ENCODE measurements around the gene PELO.
"Not testable (repeated sequence)": the region's sequence is repeated elsewhere in the genome, so short reads cannot be mapped to it uniquely, and the experiment has no call there.

Gene PELO, protein sequence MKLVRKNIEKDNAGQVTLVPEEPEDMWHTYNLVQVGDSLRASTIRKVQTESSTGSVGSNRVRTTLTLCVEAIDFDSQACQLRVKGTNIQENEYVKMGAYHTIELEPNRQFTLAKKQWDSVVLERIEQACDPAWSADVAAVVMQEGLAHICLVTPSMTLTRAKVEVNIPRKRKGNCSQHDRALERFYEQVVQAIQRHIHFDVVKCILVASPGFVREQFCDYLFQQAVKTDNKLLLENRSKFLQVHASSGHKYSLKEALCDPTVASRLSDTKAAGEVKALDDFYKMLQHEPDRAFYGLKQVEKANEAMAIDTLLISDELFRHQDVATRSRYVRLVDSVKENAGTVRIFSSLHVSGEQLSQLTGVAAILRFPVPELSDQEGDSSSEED

DNA sequence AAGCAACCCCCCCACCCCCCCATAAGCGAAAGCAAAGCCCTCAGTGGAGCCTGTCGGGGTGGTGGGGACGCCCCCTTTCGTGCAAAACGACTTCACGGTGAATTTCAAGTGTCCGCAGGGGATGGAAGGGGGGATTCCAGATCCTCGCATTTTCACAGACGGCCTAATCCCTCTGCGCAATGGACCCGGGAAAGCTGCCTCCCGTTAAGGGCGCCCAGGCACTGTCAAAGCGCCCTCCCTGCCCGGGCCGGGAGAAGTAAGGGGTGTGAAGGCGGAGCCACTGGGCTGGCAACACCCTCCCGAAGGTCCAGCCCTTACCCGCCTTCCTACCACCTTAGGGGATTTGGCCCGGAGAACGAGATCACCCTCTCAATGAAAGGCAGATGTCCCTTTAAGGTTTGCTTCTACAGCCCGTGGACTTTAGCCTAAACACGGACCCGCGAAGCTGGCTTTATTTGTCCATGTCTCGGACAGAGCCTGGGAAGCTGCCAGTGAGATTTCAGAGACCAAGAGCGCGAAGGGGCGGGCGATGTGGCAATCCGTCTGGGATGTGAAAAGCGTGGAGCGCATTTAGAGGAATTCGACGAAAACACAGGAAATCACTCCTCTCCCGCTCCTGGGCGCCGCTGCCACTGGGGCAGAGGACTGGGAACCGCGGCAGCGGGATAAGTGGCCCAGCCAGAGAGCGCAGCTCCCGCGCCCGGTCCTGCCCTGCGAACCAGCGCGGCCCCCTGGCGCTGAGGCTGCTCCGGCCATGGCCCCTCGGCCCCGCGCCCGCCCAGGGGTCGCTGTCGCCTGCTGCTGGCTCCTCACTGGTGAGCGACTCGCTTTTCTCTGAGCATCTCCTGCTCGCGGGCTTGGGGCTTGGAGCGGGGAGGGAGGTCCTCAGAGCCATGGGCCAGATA, at the start of gene PELO, which contains the start of gene ITGA1:
PELO (plus strand) TSS at position 317 of the 905 bp plus-strand sequence. CDS start 12,479 bp downstream, outside the sequence.
ITGA1 (plus strand) TSS at position 317 of the 905 bp plus-strand sequence; CDS start at position 755, 438 bp downstream.
- DNase-seq: peak; percentile 32

DNA sequence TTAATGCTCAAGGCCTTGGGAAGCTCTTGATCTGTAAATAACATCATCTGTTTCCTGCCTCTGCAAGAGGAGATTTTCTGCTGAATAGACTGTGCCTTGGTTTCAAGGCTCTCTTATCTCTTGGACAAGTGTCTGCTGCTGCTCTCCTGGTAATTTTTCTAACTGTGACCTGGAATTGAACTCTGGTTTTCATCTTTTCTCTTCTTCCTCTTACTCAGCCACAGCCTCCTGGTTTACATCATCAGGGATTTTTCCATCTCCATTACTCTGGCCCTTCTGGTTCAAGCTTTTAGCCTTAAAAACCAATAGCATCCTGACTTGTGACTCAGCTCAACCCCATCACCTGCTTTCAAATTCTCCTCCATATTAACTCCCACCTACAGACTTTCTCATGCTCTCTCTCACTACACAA, 49.6 kb upstream of the PELO start:
- no peak for DNase-seq

DNA sequence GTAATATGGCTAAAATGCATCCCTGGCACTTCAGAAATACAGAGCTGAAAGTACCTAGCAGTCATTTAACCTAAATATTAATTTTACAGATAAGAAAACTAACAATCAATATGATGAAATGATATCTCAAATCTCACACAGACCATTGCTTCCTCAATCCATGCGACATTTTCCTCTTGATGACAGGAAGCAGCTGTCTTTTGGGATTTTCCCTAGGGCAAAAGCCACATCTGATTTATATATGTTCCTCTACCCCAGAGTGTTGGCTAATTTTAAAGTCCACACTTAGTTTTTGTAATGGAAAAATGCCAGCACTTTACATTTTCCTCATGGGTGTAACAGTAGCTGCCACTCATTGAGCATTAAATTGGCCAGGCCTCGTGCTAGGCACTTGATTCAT, 47.7 kb upstream of the PELO start:
- no peak for DNase-seq

DNA sequence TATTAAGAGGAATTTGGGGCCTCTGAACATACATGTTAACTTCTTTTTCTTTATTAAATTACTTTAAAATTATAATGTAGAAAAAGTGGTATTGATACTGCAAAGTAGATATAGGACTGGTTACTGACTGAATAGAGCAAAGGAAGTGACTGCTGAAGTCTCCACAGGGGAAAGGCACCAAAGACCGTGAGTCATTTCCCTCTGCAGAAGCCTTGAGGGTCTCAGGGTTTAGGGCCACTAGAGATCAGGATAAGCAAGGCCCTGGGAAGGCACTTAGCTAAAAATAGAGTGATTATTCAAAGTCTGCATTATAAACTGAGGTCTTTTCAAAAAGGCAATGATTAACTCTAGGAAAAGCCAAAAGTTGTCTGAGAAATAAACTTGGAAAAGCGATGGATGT, 44.7 kb upstream of the PELO start:
- no peak for DNase-seq

DNA sequence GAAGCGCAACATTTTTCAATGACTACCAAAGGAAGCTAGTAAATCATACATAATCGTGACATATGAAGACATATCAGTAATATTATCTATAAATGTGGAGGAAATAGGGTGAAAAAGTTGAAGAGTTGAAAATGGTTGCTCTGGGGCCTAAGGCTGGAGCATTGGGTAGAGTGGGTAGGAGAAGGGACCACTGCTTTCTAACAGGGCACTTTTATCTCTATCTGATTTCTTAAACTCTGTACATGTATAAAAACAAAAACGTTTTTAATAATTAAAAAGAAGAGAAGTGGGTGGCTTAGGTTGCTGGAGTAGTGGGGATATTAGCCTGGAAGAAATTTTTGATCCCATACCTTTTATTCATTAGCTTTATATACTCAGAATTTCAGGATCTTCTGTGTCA, 44.2 kb upstream of the PELO start:
- no peak for DNase-seq

DNA sequence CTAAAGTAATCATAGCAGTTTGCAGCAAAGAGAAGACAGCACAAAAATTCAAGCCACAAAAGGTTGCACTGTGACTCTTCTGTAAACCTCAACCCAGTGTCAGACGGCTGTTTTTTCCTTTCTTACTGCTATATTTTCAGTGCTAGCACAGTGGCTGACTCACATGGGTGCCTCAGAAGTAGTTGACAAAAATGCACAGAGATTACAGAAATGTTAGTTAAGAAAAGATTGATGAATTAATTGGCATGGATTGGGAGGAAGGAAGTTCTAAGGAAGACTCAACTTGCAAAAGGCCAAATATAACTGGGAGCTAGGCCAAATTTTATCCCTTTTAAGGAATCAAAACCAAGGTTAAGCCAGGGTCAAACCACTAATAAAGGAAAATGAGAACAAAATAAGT, 43.7 kb upstream of the PELO start:
- DNase-seq: no peak

DNA sequence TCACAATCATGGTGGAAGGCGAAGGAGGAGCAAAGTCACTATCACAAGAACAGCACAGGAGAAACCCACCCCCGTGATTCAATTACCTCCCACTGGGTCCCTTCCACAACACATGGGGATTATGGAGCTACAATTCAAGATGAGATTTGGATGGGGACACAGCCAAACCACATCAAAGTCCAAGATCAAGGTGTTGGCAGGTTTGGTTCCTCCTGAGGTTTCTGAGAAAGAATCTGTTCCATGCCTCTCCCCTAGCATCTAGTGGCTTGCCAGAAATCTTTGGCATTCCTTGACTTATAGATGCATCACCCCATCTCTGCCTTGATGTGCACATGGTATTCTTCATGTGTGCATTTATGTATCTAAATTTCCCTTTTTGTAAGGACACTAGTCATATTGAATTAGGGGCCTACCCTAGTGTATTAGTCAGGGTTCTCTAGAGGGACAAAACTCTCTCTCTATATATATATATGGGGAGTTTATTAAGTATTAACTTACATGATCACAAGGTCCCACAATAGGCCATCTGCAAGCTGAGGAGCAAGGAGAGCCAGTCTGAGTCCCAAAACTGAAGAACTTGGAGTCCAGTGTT, 42.8 kb upstream of the PELO start:
- DNase-seq: not testable (repeated sequence)

DNA sequence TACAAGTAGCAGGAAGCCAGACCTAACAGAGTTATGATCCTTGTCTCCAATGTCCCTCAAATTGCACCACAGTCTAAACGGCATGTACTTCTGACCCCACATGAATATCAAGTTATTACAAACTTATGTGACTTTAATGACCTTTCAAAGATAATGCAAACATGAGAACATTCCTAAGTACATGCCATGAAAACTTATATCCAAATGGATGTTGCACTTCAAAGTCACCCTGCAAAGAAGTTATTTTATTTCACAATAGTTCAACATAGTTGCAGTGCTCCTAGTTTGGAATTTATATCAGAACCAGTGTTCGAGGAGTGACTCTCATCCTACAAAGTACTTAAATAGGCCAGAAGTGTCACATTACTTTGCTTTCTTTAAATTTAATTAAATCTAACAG, 41.2 kb upstream of the PELO start:
- DNase-seq: no peak

DNA sequence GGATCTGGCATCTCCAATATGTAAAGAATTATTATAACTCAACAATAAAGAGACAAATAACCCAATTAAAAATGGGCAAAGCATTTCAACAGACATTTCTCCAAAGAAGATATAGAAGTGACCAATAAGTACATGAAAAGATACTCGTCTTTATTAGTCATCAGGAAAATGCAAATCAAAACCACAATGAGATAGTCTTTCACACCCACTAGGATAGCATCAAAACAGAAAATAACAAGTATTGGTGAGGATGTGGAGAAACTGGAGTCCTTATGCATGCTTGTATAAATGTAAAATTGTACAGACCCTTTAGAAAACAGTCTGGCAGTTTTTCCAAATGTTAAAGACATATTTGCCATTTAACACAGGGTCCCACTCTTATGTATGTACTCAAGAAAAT, 39.1 kb upstream of the PELO start:
- no peak for DNase-seq

DNA sequence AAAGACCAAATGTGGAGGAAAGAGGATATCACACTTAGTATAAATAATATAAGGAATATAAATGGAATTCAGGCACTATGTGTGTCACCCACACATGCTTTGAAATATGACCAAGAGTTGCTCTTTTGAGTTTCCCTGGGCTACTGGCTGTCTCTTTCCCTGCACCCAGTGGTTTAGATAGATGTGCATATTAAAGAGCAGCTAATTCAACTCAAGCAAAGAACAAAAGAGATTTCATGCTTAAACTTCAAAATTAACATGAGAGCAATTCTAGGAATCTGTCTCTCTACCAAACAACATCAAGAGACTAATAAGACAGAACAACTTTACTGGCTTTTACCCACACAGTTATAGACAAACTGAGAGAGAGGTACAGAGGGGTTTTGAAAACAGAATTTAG, 38.0 kb upstream of the PELO start:
- DNase-seq: no peak

DNA sequence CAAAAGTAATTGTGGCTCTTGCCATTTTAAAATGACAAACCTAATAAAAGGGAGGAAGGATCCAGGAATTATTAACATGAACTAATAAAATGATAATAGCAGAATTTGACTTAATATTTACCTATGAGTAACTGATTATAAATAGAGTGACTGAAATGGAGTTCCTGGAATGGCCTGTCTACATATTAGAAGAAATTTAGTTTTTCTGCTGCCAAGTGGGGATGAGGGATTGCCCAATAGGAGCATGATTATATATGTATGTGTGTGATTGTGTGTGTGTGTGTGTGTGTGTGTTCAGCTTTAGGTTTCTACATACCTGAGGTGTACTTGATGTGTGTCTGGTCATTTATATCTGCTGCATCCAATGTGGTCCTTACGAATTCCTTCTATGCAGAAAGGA, 36.6 kb upstream of the PELO start:
- DNase-seq: no peak

DNA sequence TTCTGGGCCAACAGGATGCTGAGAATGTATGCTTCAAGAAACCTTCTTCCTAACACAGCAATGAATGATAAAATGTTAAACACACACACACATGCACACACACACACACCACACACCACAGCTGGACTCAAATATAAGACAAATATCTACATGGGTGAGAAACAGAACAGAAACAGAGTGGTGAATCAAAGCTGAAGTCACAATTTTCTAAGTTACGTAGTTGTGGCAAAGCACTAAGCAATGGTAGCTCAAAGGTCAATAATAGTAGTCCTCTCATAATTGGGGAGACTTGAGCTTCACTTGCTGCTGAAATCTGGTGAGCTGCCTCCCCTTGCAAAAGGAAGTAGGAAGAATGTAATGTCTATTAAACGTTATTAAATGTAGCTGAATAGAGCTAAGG, 33.7 kb upstream of the PELO start:
- DNase-seq: no peak

DNA sequence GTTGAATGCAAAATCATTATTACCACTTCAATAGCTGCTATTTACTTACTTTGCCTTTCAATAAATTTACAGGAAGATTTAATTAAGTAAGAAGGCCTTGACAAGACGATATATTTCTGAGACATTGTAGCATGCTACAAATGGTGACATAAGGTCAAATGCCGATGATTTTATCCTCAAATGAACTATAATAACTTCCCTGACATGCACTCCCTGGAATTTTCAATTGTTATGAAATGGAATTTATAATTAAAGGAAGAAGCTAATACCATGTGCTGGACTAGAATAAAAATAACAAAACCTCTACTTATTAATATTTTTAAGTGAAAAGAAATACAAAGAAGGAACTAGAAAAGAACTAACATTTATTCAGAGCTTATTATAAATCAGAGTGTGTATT, 30.2 kb upstream of the PELO start:
- DNase-seq: no peak

DNA sequence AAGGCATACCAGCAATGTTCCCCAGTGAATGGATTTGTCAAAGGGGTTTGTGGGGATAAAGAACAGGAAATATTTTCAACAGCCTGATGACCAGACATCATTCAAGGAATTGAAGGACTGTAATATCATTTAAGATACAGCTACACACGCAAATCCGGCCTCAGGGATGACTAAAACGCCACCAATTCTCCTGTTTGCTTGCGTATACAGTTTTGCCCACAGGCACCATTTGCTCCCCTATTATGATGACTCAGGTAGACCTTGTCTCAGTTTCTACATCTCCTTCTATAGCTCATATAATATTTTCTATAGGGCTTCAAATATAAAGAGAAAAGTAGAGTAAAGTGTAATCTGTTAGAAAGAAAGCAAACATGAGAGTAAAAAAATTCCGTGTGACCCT, 29.7 kb upstream of the PELO start:
- DNase-seq: no peak

DNA sequence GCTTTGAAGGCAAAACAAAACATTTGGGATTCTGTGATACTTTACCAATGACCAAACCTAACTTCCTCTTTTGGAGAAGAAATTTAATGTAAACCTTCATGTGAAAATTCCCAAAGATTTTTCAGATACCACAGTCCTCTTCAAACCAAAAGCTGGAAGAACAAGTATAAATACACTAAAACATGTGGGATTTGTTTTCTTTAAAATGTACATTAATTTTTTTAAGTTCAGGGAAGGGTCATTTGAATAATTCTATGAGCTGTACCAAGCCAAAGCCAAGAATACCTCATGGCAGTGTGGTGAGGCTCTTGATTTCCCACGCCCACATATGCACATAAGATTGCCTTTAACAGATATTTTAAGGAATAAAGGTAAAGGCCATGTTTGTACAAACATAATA, 28.4 kb upstream of the PELO start:
- no peak for DNase-seq

DNA sequence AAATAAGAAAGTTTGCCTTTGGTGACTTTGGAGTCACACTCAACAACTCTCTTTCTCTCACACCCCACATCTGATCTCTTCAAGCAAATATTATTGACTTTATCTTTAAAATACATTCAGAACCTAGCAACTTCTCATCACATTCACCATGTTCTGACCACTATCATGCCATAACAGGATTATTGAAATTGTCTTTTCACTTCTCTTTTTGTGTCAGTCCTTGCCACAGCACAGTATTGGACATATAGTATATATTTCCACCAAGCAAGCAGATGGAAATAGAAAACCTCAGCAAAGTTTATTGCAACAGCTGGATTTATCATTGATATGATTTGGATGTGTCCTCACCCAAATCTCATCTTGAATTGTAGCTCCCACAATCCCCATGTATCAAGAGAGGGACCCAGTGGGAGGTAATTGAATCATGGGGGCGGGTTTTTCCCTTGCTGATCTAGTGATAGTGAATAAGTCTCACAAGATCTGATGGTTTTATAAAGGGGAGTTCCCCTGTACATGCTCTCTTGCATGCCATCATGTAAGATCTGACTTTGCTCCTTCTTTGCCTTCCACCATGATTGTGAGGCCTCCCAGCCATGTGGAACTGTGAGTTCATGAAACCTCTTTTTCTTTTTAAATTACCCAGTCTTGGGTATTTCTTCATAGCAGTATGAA, 26.9 kb upstream of the PELO start:
- DNase-seq: no peak

DNA sequence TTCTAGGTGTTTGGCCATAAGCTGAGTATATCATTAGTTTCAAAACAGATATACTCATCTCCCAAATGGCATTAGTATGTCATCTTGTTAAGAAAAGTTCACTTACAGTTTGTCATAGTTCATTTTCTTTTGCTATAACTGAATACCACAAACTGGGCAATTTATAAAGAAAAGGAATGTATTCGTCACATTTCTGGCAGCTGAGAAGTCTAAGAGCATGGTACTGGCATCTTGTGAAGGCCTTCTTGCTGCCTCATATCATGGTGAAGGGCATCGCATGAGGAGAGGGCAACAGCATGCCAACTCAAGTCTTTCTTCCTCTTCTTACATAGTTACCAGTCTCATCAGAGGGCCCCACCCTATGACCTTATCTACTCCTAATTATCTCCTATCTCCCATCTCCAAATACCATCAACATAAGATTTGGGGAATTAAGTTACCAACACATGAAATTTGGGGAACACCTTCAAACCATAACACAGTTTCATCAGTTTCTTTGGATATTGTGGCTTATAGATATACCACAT, 20.4 kb upstream of the PELO start:
- no peak for DNase-seq

DNA sequence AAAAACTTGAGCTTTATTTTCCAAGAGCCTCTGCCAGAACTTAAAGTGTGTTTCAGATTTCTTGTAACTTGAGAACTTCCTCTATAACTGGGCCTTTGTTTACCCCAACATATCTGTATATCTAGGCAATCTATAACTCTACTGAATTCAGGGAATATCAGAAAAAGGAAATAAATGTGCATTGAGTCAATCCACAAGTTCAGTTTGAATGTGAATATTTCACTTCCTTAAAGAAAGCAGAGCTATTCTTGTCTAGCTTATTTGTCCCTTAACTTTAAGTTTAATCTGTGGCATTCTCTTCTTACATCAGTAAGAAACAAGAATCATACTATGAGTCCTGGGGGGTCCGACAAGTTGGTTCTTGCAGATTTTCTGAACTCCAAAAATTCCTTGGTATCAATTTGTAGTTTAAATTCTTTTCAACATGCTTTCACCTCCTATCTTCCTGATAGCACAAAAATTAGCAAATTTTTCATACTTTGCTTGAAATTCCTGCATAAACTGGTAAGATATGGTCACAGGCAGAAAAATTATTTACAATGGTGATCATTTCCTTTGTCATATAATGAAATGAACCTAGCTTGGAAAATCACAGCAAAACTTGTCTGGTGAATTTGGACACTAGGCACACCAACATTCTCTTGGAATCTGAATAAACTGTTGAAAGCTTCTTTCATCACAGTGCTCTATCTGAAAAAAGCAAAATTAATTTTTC, 19.8 kb upstream of the PELO start:
- DNase-seq: no peak

DNA sequence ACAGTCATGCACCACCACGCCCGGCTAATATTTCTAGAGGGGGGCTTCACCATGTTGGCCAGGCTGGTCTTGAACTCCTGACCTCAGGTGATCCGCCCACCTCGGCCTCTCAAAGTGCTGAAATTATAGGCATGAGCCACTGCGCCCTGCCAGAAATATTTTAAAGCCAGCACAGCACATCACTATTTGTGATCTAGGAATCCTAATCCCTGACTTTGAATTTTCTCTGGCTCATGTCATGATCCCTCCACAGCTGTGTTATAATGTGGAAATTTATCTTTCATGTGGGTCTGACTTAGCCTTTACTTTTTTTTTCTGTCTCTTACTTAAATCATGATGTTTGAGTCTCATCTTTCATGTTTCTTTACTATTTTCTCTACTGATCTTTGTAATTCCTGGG, 18.7 kb upstream of the PELO start:
- DNase-seq: no peak

DNA sequence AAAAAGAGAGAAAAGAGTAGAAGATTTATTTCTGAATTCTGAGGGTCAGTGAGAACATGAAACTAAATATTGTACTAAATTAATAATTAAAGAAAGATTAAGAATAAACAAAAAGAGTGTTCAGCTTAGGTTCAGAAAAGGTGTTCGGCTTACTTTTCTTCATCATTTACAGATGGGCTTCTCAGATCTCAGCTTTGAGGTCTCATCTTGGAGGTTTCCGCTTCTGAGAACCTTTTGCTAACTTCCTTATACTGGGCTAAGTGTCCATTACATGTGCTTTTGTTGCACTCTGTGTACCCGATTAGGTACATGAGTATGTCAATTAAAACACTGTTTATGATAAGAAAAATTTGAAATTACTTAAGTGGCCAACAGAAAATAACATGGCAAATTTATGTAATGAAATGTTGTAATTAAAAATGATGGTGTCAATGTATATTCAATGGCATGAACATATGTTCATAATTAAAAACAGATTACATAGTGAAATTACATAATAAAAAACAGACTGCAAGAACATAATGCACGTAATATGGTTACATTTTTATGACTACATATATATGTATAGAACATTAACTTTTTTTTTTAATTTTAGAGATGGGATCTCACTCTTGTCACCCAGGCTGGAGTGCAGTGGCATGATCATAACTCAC, 17.3 kb upstream of the PELO start:
- no peak for DNase-seq

DNA sequence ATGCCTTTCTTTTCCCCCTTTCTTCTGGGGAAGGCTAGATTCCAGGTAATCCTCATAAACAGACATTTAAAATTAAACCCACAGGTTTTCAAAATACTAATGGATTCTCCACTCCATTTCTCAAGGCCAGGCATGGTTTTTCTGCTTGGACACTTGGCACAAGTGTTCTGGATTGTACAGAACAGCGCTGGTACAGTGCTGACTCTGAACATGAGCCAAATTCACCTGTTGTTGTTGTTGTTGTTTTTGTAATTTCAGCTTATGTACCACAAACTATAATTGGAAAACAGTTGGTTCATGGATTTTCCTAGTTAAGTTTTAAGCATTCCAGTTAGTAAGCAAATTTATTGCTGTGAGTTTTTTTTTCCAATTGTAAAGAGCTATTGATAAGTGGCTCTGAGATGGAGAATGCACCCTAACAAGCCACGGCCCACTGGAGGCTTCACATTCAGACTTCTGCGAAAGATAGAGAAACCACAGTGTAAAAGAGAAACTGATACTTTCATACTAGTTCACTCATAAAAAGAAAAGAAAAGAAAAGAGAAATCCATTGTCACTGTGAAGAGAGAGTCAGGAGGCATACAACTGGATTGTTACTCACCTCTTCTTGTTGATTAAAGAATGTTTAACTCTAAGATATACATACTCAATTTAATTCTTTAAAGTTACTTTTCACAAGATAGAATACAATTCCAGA, 16.2 kb upstream of the PELO start:
- DNase-seq: no peak
